Stimulated activated CD8-positive, alpha-beta memory T cell treated with anti-CD3 and anti-CD28 coated beads, Interleukin-7, amount 100 ng/mL, for 4 hours (primary cell): ENCODE results near the gene CSMD2.
"Not testable (repeated sequence)": the region's sequence is repeated elsewhere in the genome, so short reads cannot be mapped to it uniquely, and the experiment has no call there.

Experiments
- DNase-seq, 2 donors: peaks; one replicate each; pipeline ENCODE4 v3.0.0-alpha.2; 2020; ENCODE audit warnings: low read depth in 2 of 2

Gene CSMD2

GRCh38 chr1:34164771-34165391, at the start of gene CSMD2:
Gene CSMD2, minus strand, starts transcription at chr1:34165230. Its CDS starts 133 bp downstream, at chr1:34165097.
- DNase-seq = no peak

- DNase-seq = no peak
Measured at GRCh38 chr1:34213956-34214355, 48.9 kb upstream of the CSMD2 start.

GRCh38 chr1:34212673-34213072, 47.6 kb upstream of the CSMD2 start:
- DNase-seq = no peak

DNA sequence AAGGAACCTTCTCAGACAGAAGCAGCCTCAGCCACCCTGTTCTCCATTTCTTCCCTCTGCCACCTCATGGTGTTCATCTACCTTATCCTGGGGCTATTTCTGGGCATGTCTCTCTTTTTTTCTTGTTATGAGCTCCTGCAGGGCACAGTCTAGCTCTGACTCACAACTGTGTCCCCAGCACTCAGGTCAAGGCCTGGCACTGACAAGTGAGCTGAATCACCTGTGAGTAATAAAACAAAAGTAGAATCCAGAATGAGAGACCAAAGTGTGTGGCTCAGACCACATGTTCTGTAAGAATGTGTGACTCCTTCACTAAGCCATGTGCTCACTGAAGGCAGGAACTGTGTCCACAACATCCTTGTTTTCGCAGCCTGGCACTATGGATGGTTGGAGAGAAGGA, 34.9 kb upstream of the CSMD2 start:
- no peak for DNase-seq

DNA sequence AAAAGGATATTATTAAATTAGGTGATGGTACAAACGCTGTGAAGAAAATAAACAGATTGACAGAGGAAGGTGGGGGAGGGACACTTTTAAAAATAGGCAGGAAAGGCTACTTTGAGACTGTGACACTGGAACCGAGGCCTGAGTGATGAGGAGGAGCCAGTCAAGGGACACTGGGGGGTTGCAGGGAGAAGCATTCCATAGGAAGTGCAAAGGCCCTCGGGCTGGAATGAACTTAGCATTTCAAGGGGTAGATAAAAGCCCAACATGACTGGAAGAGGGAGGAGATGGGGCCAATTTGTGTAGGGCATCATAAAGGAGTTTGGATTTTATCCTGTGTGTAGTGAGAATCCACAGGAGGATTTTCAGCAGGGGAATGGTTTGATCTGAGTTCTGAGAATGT, 27.6 kb upstream of the CSMD2 start:
- no peak for DNase-seq

DNA sequence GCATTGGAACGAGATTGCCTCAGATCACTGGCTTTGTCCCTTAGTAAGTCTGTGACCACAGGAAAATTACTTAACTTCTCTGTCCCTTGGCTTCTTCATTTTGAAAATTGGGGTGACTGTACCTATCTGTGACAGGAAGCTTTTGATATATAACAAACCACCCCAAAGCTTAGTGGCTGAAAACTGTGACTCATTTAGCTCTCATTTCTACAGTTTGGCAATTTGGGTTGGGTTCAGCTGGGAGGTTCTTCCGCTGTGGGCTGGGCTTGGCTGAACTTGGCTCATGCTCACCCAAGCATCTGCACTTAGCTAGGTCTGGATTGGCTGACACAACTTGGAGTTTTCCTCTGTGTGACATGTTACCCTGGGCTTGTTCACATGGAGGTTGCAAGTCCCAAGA, 25.7 kb upstream of the CSMD2 start:
- DNase-seq = no peak

GRCh38 chr1:34188985-34189384, 24.0 kb upstream of the CSMD2 start:
- no peak for DNase-seq

- DNase-seq = no peak
Measured at GRCh38 chr1:34188418-34188817, 23.4 kb upstream of the CSMD2 start.

- DNase-seq = no peak
Measured at GRCh38 chr1:34186741-34187494, 21.9 kb upstream of the CSMD2 start.

GRCh38 chr1:34183381-34183780, 18.4 kb upstream of the CSMD2 start:
- not testable (repeated sequence) for DNase-seq

DNA sequence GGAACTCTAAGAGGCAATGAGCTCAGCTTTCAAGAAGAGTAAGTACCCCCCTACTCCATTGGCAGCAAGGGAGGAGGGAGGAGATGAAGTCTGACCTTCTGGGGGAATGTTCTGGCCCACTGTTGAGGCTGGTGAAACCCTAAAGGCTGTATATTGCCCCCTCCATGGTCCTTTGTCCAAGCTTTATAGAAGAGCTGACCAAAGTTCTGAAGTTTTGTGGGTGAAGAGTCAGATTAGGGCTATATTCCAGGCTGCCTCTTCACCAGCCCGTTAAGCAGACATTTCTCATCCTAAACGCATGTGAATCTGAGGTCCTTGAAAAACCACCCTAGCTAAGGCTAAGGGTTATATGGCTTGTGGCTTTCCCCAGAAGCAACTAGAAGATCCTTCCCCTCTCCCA, 13.0 kb upstream of the CSMD2 start:
- DNase-seq = no peak

DNA sequence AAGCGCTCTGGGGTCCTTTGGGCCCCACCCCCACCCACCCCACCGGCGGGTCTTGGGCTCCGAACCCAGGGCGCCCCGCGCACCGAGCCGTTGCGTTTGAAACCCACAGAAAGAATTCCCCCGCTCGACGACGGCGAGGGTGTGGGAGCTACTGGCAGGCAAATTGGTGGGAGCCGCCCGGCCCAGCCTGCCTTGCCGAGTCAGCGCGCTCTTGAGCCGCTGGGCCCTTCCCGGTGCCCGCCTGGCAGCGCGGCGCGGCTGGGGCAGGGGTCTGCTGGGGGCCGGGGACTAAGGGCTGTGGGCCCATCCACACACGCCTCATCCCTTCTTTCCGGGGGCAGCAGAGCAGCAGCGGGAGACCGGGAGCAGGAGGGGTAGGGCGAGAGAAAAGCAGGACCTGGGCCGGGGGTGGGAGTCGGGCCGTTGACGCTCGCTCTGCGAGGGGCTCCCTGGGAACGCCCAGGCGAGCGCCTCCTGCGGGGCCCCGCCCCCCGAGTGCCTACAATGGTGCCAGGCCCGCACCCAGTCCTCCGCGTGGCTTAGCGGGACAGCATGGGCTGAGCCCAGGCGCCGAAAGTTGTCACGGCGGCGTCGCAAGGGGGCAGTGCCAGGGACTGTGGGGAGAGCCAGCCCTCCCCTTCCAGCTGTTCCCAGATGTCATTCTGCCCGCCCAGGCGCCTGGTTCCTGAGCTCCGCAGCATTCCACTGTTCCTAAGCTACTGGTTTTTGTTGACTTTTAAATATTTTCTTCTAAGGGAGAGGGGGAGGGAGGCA, 12.0 kb upstream of the CSMD2 start, which contains the start of gene C1orf94:
Gene C1orf94 (plus strand): TSS at position 78 of the 774 bp plus-strand sequence. CDS start 883 bp downstream, outside the sequence.
- no peak for DNase-seq

DNA sequence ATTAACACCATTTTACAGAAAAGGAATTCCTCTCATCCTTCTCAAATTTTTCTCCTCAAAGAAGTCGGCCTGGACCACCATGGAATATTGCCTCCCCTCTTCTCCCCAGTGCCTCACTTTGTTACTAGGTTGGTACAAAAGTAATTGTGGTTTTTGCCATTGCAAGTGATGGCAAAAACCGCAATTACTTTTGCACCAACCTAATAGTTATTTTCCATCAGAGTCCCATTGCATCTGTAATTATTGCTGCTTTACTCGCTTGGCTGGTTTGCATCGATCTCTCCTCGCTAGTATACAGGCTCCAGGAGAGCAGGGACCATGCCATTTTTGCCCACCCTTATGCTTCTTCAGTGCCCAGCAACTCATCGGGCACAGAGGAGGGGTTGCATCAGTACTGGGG, 10.7 kb upstream of the CSMD2 start:
- DNase-seq = no peak

DNA sequence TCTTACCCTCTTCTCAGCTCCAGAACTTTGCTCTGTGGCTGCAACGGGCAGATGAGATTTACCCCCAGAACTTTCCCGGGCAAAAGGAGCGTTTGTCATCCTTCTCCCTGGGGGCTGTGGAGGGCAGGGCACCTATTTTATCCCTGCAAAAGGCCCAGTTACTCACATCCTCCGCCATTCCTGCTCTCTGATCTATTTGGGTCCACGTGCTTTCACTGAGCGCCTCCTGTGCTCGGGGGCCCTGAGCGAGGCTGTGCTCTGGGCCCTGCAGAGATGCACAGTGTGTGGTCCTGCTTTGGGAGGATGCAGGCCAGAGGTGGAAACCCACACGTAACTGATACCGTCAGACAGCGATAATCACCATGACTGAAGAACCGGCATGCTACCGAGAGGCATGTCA, 2.4 kb upstream of the CSMD2 start:
- DNase-seq = no peak

DNA sequence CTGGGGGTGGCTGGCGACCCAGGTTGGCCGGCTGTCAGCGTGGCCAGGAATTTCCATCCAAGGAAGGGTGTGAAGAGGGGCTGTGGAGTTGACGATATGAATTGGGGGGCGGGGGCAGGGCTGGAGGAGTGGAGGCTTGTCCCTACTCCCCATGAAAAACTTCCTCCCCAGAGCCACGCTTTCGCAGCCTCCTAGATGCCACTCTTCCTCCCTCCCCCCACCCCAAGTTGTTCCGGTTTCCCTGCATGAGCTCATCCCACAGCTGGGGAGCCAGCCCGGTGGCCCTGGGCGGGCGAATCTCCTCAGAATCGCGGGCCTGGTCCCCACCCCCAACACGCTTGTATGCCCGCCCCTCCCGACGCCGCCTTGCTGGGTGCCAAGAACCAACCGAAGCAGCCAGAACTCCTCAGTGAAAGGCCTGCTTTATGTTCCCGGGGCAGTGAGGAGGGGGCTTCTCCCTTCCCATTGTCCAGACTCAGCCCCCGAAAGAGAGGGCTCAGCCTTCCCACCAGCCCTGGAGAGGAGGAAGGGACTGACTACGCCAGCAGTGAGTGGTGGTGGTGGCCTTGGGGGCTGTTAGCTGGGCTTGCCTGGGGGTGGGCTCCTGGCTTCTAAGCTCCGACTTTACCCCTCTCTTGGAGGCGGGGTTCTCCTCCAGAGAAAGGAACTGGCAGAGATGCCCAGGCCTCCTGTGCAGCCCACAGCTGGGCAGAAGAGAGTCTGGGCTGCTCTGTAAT, 1.8 kb upstream of the CSMD2 start:
- no peak for DNase-seq

- no peak for DNase-seq
Measured at GRCh38 chr1:34166191-34166624, 1.2 kb upstream of the CSMD2 start.

DNA sequence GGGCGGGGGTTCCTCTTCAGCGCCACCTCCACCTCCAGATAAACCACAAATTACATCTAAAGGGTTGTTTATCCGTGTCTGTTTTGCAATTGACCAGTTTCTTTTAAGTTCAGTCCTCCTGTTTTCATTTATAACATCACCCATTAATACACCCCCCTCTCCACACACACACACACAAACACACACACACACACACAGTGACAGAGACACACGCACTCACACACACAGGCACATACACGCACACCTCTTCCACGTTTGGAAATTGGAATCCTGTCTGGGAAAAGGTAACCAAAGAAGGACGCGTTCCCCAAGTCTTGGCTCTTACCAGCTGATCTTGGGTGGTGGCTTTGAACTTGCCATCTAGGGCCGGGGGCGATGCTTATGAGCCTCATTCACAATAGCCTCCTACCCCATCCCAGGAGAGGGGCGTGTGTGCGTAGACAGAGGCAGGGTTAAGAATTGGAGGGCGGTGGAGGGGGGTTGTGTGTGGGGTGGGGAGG, 442 bp upstream of the CSMD2 start:
- DNase-seq = no peak

DNA sequence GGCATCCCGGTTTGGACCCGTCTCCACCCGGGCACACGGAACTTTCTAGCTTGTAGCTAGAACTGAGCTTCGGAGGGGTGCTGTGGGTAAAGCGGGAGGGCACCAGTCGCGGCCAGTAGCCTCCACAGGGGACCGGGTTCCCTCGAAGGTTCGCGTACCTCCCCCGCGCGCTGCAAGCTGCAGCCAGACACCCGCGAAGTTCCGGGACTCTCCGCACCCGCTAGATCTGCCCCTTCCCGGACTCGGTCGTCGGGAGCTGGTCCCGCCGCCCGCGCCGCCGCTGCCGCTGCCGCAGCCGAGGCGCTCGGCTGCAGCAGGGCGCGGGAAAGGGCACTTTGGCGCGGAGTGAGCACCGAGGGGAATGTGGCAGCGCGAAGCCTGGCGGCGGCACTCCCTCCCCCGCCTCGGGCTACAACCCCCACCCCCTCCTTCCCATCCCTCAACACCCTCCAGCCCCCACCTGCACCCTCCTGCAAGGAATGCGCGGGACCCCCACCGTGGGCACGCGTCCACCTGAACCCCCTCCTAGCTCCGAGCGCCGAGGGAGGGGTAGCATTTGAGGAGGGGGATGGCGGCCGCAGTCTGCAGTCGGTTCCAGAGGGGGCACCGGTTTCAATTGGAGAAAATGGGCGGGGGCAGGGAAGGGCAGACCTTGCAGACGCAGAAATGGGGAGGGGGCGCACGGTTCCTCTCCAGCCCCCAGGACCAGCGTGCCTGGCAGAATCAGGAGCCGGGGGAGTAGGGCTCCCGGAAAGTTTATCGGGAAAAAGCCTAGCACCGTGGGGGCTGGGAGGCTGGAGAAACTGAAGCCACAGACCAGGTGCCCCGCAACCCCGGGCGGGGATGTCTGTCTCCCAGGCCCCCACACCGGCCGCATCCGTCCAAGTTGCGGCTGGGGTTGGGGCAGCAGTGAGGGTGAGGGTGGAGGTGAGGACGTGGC, 968 bp downstream of the CSMD2 start:
- DNase-seq = no peak

DNA sequence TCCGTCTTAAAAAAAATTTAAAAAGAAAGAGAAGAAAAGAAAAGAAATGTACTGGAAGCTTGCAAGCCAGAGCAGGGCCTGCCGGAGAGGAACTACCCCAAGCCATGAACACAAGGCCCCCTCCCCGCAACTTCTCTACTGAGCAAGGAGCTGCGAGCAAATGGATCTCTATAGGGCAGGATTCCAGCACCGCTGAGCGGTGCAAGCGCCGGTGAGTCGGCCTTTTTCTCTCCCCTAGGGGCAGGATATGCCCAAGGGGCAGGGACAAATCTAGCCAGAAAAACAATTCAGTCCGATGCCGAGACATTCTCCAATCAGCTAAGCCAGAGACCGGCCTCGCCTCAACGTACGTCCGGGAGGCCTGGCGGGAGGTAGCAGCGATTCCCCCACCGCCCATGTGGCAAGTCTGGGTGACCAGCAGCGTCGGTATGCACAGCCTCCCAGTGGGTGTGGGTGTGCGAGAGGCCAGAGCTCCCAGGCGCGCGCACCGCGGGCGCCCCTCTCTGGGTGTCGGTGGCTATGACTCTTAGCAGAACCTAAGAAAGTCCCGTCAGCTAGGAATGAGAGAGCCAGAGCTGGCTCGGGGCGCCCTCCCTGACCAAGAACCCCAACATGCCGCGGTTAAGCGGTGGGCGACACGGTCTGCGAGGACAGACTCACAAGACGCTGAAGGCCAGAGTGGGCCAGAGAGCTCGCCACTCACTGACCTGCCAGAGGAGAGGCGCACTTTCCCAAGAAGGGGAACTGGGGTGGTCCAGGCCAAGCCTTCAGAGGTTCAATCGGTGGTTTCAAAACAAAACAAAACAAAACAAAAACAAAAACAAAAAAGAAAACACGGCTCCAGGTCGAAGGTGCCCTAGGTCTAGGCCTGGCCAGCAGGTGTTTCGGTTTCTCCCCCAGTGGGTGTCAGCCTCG, 1.9 kb downstream of the CSMD2 start:
- DNase-seq = no peak

- no peak for DNase-seq
Measured at GRCh38 chr1:34156739-34157138, 8.3 kb downstream of the CSMD2 start.
